K562 (cell line): ENCODE results near the gene ATP6V0C. TPM values are rescaled to one million over a fixed set of nuclear protein-coding genes. Genes with fewer than 3 reads are reported as not detected.

ENCODE experiments used
- ARID2 ChIP-seq: fragments of 450-650 bp; IDR thresholded peaks from 2 replicates; pipeline ENCODE4 v1.6.1; 2017; ENCODE audit warnings: antibody characterized with exemption, mild to moderate bottlenecking
- CREB3 ChIP-seq: fragments of 450-650 bp; conservative IDR thresholded peaks from 2 replicates; pipeline ENCODE4 v1.6.1; 2016; ENCODE audit warnings: missing genetic modification characterization, low read depth, mild to moderate bottlenecking, missing compliant biosample characterization, moderate library complexity
- GABPB1 ChIP-seq: sonication (generic); formaldehyde crosslinking; IDR thresholded peaks from 2 replicates; pipeline ENCODE4 v1.8.0; 2022; ENCODE audit warnings: mild to moderate bottlenecking, missing genetic modification reagents
- KAT2B ChIP-seq: IDR thresholded peaks from one replicate; pipeline ENCODE4 v1.6.1; 2012; ENCODE audit warnings: low read depth, mild to moderate bottlenecking, control low read depth, inconsistent platforms, low read length, moderate library complexity
- MCM5 ChIP-seq: fragments of 450-650 bp; IDR thresholded peaks from 2 replicates; pipeline ENCODE4 v1.6.1; 2016; ENCODE audit warnings: low read depth
- MEF2A ChIP-seq: IDR thresholded peaks from 2 replicates; pipeline ENCODE4 v1.6.1; 2011; ENCODE audit warnings: low read depth, mild to moderate bottlenecking, low read length, moderate library complexity; ENCODE audit not compliant: control insufficient read depth
- MTA2 ChIP-seq: fragments of 450-650 bp; IDR thresholded peaks from 2 replicates; pipeline ENCODE4 v1.6.1; 2016; ENCODE audit warnings: low read depth
- NR2C2 ChIP-seq, 2 experiments: fragments of 200-800 bp in 1 of 2; sonication (Bioruptor generic) in 1 of 2; sonication (generic) in 1 of 2; formaldehyde crosslinking in 1 of 2; IDR thresholded peaks; 2 replicates each; pipeline versions ENCODE4 v1.6.1 to v1.8.0; 2016 to 2022; ENCODE audit warnings: mild to moderate bottlenecking in 1 of 2, missing compliant biosample characterization in 1 of 2, missing genetic modification characterization in 1 of 2, missing genetic modification reagents in 1 of 2
- POLR2H ChIP-seq: IDR thresholded peaks from 2 replicates; pipeline ENCODE4 v1.6.1; 2016; ENCODE audit warnings: missing genetic modification characterization, low read depth, mild to moderate bottlenecking, control low read depth, missing compliant biosample characterization, moderate library complexity
- RB1 ChIP-seq: fragments of 450-650 bp; IDR thresholded peaks from 2 replicates; pipeline ENCODE4 v1.6.1; 2017; ENCODE audit warnings: low read depth, mild to moderate bottlenecking
- RHOXF2B ChIP-seq: fragments of 250-450 bp; sonication (Bioruptor Pico); conservative IDR thresholded peaks from 2 replicates; pipeline ENCODE4 v1.5.1; 2021
- SAP30 ChIP-seq: fragments of 200-600 bp; sonication (generic); IDR thresholded peaks from 2 replicates; pipeline ENCODE4 v1.6.1; 2012; ENCODE audit warnings: borderline replicate concordance, low read depth, mild to moderate bottlenecking, moderate library complexity, low read length, control low read depth, inconsistent platforms; ENCODE audit not compliant: insufficient read depth, poor library complexity, severe bottlenecking
- SPI1 ChIP-seq: IDR thresholded peaks from 2 replicates; pipeline ENCODE4 v1.6.1; 2011; ENCODE audit warnings: low read depth, low read length, control low read depth, borderline replicate concordance
- TAL1 ChIP-seq: fragments of 450-650 bp; IDR thresholded peaks from 2 replicates; pipeline ENCODE4 v1.6.1; 2016; ENCODE audit warnings: mild to moderate bottlenecking
- THAP7 ChIP-seq: fragments of 250-450 bp; sonication (Bioruptor Pico); IDR thresholded peaks from 2 replicates; pipeline ENCODE4 v1.5.0; 2021
- ZNF24 ChIP-seq: fragments of 450-650 bp; IDR thresholded peaks from 2 replicates; pipeline ENCODE4 v1.6.1; 2016
- ZNF512 ChIP-seq: IDR thresholded peaks from 2 replicates; pipeline ENCODE4 v1.6.1; 2016; ENCODE audit warnings: missing genetic modification characterization, missing compliant biosample characterization
- polyA plus RNA-seq, 8 experiments: library from polyadenylated mRNA; depleted of rRNA in 4 of 8; stranded (reverse) in 5 of 8; unstranded in 3 of 8; fragments of >200 nt; fragmentation: Nextera tagmentation in 2 of 8; fragmentation: Illumina TruSeq in 1 of 8; extraction: Ambion mirVana in 2 of 8; extraction: Trizol in 1 of 8; gene quantifications; 2 replicates each; pipeline versions ENCODE4 v1.2.1 to v1.2.3, GENCODE V29; 2011 to 2014; ENCODE audit warnings: inconsistent platforms in 1 of 8, missing spikeins in 1 of 8
- total RNA-seq, 7 experiments: library from RNA; depleted of rRNA in 6 of 7; stranded (reverse); fragments of >200 nt in 6 of 7; fragmentation: Illumina TruSeq in 2 of 7; extraction: Trizol in 2 of 7; gene quantifications; 2 replicates each; pipeline versions ENCODE4 v1.2.1 to v1.2.3, GENCODE V29; 2011 to 2021; ENCODE audit warnings: low replicate concordance in 1 of 7
- TF ChIP-seq, protein P1 (sequence below): sonication (generic); formaldehyde crosslinking; IDR thresholded peaks from 2 replicates; pipeline ENCODE4 v1.8.1; 2022; ENCODE audit warnings: missing genetic modification reagents
- TF ChIP-seq, protein P2 (sequence below): sonication (generic); formaldehyde crosslinking; IDR thresholded peaks from 2 replicates; pipeline ENCODE4 v1.8.0; 2022; ENCODE audit warnings: missing genetic modification reagents, mild to moderate bottlenecking, borderline replicate concordance
- TF ChIP-seq, protein P3 (sequence below): sonication (generic); formaldehyde crosslinking; IDR thresholded peaks from 2 replicates; pipeline ENCODE4 v1.8.0; 2022; ENCODE audit warnings: mild to moderate bottlenecking, low read depth, missing genetic modification reagents

ATP6V0C gene
- total and polyA plus RNA-seq, 9 of the 15 experiments (the other 6 are each of a cell fraction or from before 2014, with no cell fraction given) = 2.9 to 228 (median 22.7) TPM

GRCh38 chr16:2512735-2513404, 882 bp upstream of the ATP6V0C start (continued):
- TF ChIP-seq RHOXF2B (no peak), GABPB1 (CRISPR knock-in tag) (no peak), MTA2 (0 out of 2 replicates have a peak, but pooled peaks have one; percentile 1), THAP7 (no peak), ARID2 (no peak), MCM5 (no peak), TAL1 (no peak), MEF2A (no peak), SPI1 (no peak), NR2C2 (CRISPR knock-in tag; IDR thresholded peaks at IDR 0.05) (no peak), NR2C2 (tag; IDR thresholded peaks at IDR 0.05) (no peak), SAP30 (peak; percentile 11), RB1 (no peak), POLR2H (tag) (no peak), KAT2B (no peak), ZNF24 (no peak), CREB3 (tag) (no peak), ZNF512 (no peak)
- TF ChIP-seq, protein P1, sequence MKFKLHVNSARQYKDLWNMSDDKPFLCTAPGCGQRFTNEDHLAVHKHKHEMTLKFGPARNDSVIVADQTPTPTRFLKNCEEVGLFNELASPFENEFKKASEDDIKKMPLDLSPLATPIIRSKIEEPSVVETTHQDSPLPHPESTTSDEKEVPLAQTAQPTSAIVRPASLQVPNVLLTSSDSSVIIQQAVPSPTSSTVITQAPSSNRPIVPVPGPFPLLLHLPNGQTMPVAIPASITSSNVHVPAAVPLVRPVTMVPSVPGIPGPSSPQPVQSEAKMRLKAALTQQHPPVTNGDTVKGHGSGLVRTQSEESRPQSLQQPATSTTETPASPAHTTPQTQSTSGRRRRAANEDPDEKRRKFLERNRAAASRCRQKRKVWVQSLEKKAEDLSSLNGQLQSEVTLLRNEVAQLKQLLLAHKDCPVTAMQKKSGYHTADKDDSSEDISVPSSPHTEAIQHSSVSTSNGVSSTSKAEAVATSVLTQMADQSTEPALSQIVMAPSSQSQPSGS (CRISPR knock-in tag) = no peak
- TF ChIP-seq, protein P2, sequence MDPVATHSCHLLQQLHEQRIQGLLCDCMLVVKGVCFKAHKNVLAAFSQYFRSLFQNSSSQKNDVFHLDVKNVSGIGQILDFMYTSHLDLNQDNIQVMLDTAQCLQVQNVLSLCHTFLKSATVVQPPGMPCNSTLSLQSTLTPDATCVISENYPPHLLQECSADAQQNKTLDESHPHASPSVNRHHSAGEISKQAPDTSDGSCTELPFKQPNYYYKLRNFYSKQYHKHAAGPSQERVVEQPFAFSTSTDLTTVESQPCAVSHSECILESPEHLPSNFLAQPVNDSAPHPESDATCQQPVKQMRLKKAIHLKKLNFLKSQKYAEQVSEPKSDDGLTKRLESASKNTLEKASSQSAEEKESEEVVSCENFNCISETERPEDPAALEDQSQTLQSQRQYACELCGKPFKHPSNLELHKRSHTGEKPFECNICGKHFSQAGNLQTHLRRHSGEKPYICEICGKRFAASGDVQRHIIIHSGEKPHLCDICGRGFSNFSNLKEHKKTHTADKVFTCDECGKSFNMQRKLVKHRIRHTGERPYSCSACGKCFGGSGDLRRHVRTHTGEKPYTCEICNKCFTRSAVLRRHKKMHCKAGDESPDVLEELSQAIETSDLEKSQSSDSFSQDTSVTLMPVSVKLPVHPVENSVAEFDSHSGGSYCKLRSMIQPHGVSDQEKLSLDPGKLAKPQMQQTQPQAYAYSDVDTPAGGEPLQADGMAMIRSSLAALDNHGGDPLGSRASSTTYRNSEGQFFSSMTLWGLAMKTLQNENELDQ = no peak
- TF ChIP-seq, protein P3, sequence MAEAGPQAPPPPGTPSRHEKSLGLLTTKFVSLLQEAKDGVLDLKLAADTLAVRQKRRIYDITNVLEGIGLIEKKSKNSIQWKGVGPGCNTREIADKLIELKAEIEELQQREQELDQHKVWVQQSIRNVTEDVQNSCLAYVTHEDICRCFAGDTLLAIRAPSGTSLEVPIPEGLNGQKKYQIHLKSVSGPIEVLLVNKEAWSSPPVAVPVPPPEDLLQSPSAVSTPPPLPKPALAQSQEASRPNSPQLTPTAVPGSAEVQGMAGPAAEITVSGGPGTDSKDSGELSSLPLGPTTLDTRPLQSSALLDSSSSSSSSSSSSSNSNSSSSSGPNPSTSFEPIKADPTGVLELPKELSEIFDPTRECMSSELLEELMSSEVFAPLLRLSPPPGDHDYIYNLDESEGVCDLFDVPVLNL (CRISPR knock-in tag) = no peak
